GM21529 (cell line): ENCODE measurements around the gene ANGPTL4.
"Not testable (repeated sequence)": the region's sequence is repeated elsewhere in the genome, so short reads cannot be mapped to it uniquely, and the experiment has no call there.

Experiments
- ATAC-seq: cut with Tn5 transposase; IDR thresholded peaks from one replicate; pipeline ENCODE4 v1.9.1; 2021; ENCODE audit not compliant: unreplicated experiment

The ANGPTL4 gene

GRCh38 chr19:8360196-8360595 is 3.8 kb upstream of the ANGPTL4 start:
- no peak for ATAC-seq

GRCh38 chr19:8361921-8362793 is 1.8 kb upstream of the ANGPTL4 start:
- ATAC-seq: no peak

GRCh38 chr19:8366121-8366581 is 2.2 kb downstream of the ANGPTL4 start:
- no peak for ATAC-seq

- no peak for ATAC-seq
Measured at GRCh38 chr19:8366961-8367326, 3.0 kb downstream of the ANGPTL4 start.

- ATAC-seq: no peak
Measured at GRCh38 chr19:8367327-8368001, 3.5 kb downstream of the ANGPTL4 start.

GRCh38 chr19:8370176-8371010 is 6.4 kb downstream of the ANGPTL4 start:
- no peak for ATAC-seq

GRCh38 chr19:8371011-8371804 is 7.3 kb downstream of the ANGPTL4 start:
- ATAC-seq: no peak

GRCh38 chr19:8373867-8374813 is 10.2 kb downstream of the ANGPTL4 start:
- ATAC-seq: no peak

GRCh38 chr19:8375766-8376165 is 11.8 kb downstream of the ANGPTL4 start:
- ATAC-seq: not testable (repeated sequence)

- not testable (repeated sequence) for ATAC-seq
Measured at GRCh38 chr19:8376373-8376974, 12.5 kb downstream of the ANGPTL4 start.

- no peak for ATAC-seq
Measured at GRCh38 chr19:8377598-8377997, 13.6 kb downstream of the ANGPTL4 start.

- ATAC-seq: not testable (repeated sequence)
Measured at GRCh38 chr19:8379156-8379891, 15.4 kb downstream of the ANGPTL4 start.

GRCh38 chr19:8384569-8384968 is 20.6 kb downstream of the ANGPTL4 start:
- not testable (repeated sequence) for ATAC-seq

- ATAC-seq: not testable (repeated sequence)
Measured at GRCh38 chr19:8385103-8385502, 21.1 kb downstream of the ANGPTL4 start.

- not testable (repeated sequence) for ATAC-seq
Measured at GRCh38 chr19:8385566-8385965, 21.6 kb downstream of the ANGPTL4 start.

GRCh38 chr19:8386419-8386818 is 22.5 kb downstream of the ANGPTL4 start:
- not testable (repeated sequence) for ATAC-seq

GRCh38 chr19:8386990-8387389 is 23.0 kb downstream of the ANGPTL4 start:
- no peak for ATAC-seq
